Mesendoderm (in vitro differentiated cells): ENCODE measurements around the gene CDK2AP2. TPM values are rescaled to one million over a fixed set of nuclear protein-coding genes. Genes with fewer than 3 reads are reported as not detected.
"Not testable (repeated sequence)": the region's sequence is repeated elsewhere in the genome, so short reads cannot be mapped to it uniquely, and the experiment has no call there.

Source experiments
- DNase-seq: peaks from one replicate; pipeline ENCODE4 v3.0.0; 2013
- H2AK5ac ChIP-seq: 2 replicates; pipeline ENCODE4 v1.6.1; 2013; ENCODE audit warnings: low read length, inconsistent platforms
- H2BK120ac ChIP-seq: 2 replicates; pipeline ENCODE4 v1.6.1; 2013; ENCODE audit warnings: low read depth, mild to moderate bottlenecking, low read length, moderate library complexity, mixed read lengths
- H2BK15ac ChIP-seq: replicated peaks from 2 replicates; pipeline ENCODE4 v1.6.1; 2013; ENCODE audit warnings: low read depth, mild to moderate bottlenecking, moderate library complexity
- H2BK5ac ChIP-seq: 2 replicates; pipeline ENCODE4 v1.6.1; 2013; ENCODE audit warnings: low read length, inconsistent platforms
- H3K18ac ChIP-seq: 2 replicates; pipeline ENCODE4 v1.6.1; 2013; ENCODE audit warnings: mild to moderate bottlenecking, low read length, mixed read lengths
- H3K23ac ChIP-seq: one replicate; pipeline ENCODE4 v1.6.1; 2013; ENCODE audit warnings: low read length
- H3K27ac ChIP-seq: 2 replicates; pipeline ENCODE4 v1.5.1; 2013; ENCODE audit warnings: low read depth, mild to moderate bottlenecking, inconsistent platforms, low read length, moderate library complexity
- H3K27me3 ChIP-seq: 2 replicates; pipeline ENCODE4 v1.6.1; 2013; ENCODE audit warnings: low read length, control low read depth, mild to moderate bottlenecking, inconsistent platforms; ENCODE audit not compliant: insufficient read depth, poor library complexity
- H3K36me3 ChIP-seq: 2 replicates; pipeline ENCODE4 v1.6.1; 2013; ENCODE audit warnings: low read length, inconsistent platforms; ENCODE audit not compliant: control insufficient read depth, insufficient read depth
- H3K4ac ChIP-seq: one replicate; pipeline ENCODE4 v1.6.1; 2013; ENCODE audit warnings: low read depth, mild to moderate bottlenecking, low read length, moderate library complexity
- H3K4me1 ChIP-seq: 2 replicates; pipeline ENCODE4 v1.6.1; 2013; ENCODE audit warnings: low read depth, low read length, inconsistent platforms; ENCODE audit not compliant: control insufficient read depth
- H3K4me2 ChIP-seq: 2 replicates; pipeline ENCODE4 v1.6.1; 2013; ENCODE audit warnings: low read length
- H3K4me3 ChIP-seq: 2 replicates; pipeline ENCODE4 v1.5.1; 2013; ENCODE audit warnings: mild to moderate bottlenecking, low read length
- H3K56ac ChIP-seq: one replicate; pipeline ENCODE4 v1.6.1; 2013; ENCODE audit warnings: low read length
- H3K79me1 ChIP-seq: 2 replicates; pipeline ENCODE4 v1.6.1; 2013; ENCODE audit warnings: low read length, inconsistent platforms
- H3K79me2 ChIP-seq: 2 replicates; pipeline ENCODE4 v1.6.1; 2013; ENCODE audit warnings: mild to moderate bottlenecking, low read length; ENCODE audit not compliant: control insufficient read depth, insufficient read depth
- H3K9ac ChIP-seq: 2 replicates; pipeline ENCODE4 v1.6.1; 2013; ENCODE audit warnings: low read length, inconsistent platforms
- H4K5ac ChIP-seq: one replicate; pipeline ENCODE4 v1.6.1; 2013; ENCODE audit warnings: low read length
- H4K8ac ChIP-seq: one replicate; pipeline ENCODE4 v1.6.1; 2013; ENCODE audit warnings: low read depth, mild to moderate bottlenecking, control low read depth, low read length, moderate library complexity
- WGBS: extraction: QIAGEN DNeasy Blood & Tissue Kit; methylation state at CpG from one replicate; pipeline ENCODE4 v1.1.7; 2013; ENCODE audit warnings: low lambda C conversion rate, missing lambda C conversion rate; ENCODE audit not compliant: insufficient coverage; ENCODE audit errors: extremely low coverage; 5-methylcytosine and 5-hydroxymethylcytosine counted together
- polyA plus RNA-seq, 2 experiments: library from polyadenylated mRNA; stranded (reverse); fragments of 200-250 nt; gene quantifications; one replicate each; pipeline ENCODE4 v1.2.3, GENCODE V29; 2013

Gene CDK2AP2, protein sequence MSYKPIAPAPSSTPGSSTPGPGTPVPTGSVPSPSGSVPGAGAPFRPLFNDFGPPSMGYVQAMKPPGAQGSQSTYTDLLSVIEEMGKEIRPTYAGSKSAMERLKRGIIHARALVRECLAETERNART
- 46.8 TPM for polyA plus RNA-seq (2013, experiment 1 of 2)
- polyA plus RNA-seq (2013, experiment 2 of 2), result 48.6 TPM

DNA sequence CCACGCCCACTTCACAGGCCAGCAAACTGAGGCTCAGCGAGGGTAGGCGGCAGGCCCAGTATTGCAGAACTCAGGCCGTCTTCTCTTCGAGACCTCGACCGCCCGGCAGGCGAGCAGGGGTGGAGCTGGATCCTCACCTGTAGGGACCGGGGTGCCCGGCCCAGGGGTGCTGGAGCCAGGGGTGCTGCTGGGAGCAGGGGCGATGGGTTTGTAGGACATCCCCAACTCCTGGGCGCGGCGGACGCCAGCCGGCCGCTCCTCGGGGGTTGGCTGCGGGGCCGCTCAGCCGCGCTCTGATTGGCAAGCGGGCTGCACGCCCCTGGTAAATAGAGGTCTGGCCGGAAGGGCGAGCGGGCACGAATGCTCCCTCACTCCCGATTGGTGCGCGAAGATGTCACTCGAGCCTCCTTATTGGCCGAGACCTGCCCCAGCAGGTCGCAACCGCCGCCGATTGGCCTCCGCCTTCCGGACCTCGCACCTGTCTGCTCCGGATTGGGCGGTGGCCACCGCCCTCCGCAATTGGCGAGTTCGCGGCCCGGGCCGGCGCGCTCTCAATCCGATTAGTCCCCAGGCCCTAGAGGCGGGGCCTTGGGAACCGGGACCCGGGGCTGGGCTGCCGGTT is at the start of gene CDK2AP2:
TSS of gene CDK2AP2 (minus strand) at position 299 of the 622 bp plus-strand sequence. CDS start at position 219, 80 bp downstream.
- Histone ChIP-seq H3K18ac (peak within 1 kb of the TSS; percentile 62), H3K27ac (peak within 1 kb of the TSS; percentile 90), H3K56ac (peak within 1 kb of the TSS; percentile 98), H2BK120ac (no peak within 1 kb of the TSS), H4K5ac (no peak within 1 kb of the TSS), H3K27me3 (no peaks in the 10 kb centered on the region), H3K9ac (peak within 1 kb of the TSS; percentile 93), H3K4ac (no peak within 1 kb of the TSS), H3K79me2 (no peaks in the 10 kb centered on the region), H2BK5ac (no peak within 1 kb of the TSS), H3K4me3 (peak within 1 kb of the TSS; percentile 86), H3K4me2 (peak within 1 kb of the TSS; percentile 92), H3K36me3 (no peaks in the 10 kb centered on the region), H2AK5ac (no peak within 1 kb of the TSS), H3K23ac (peak within 1 kb of the TSS; percentile 80), H3K4me1 (peaks cover 10% of the 10 kb centered on the region), H2BK15ac (no peak within 1 kb of the TSS), H4K8ac (no peak within 1 kb of the TSS), H3K79me1 (peaks cover 13% of the 10 kb centered on the region)
- DNase-seq, result peak; percentile 100
- no CpG with 5 or more reads among the region's 57 CpGs for WGBS

DNA sequence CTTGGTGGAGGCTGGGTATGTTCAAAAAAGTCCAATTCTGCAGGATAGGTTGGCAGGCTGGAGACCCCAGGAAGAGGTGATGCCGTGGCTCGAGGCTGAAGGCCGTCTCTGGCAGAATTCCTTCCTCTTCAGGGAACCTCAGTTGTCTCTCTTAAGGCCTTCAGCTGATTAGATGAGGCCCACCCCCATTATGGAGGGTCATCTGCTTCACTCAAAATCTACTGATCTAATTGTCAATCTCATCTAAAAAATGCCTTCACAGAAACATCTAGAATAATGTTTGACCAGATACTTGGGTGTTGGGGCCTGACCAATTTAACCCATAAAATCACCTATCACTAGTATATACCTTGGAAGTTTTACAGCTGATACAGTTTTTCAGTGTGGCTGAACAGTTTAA is 48.3 kb upstream of the CDK2AP2 start:
- Histone ChIP-seq H3K79me1 (no peaks in the 10 kb centered on the region), H2AK5ac (no peak overlapping the region), H2BK5ac (no peak overlapping the region), H3K4me3 (no peak overlapping the region), H4K8ac (no peak overlapping the region), H2BK120ac (no peak overlapping the region), H3K23ac (no peak overlapping the region), H3K18ac (no peak overlapping the region), H3K27ac (no peak overlapping the region), H3K27me3 (no peaks in the 10 kb centered on the region), H3K56ac (no peak overlapping the region), H4K5ac (no peak overlapping the region), H3K9ac (no peak overlapping the region), H3K4me2 (no peak overlapping the region), H3K4ac (no peak overlapping the region), H3K79me2 (no peaks in the 10 kb centered on the region), H3K36me3 (no peaks in the 10 kb centered on the region), H2BK15ac (no peak overlapping the region), H3K4me1 (no peaks in the 10 kb centered on the region)
- WGBS, result no CpG with 5 or more reads among the region's 3 CpGs
- DNase-seq, result no peak

DNA sequence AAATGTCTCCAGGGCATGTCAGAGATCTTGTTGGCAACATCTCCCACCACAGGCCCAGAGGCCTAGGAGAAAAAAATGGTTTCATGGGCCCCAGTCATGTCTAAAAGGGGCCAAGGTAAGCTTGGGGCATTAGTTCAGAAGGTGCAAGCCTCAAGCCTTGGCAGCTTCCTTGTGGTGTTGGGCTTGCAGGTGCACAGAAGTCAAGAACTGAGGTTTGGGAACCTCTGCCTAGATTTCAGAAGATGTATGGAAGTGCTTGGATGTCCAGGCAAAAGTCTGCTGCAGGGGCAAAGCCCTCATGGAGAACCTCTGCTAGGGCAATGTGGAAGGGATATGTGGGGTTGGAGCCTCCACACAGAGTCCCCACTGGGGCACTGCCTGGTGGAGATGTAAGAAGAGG is 43.7 kb upstream of the CDK2AP2 start:
- H4K5ac ChIP-seq, H3K18ac ChIP-seq, H3K27me3 ChIP-seq, H3K4me3 ChIP-seq, H3K9ac ChIP-seq, H2BK15ac ChIP-seq, H3K23ac ChIP-seq, H3K4ac ChIP-seq, H3K27ac ChIP-seq, H4K8ac ChIP-seq, H3K4me2 ChIP-seq, H3K4me1 ChIP-seq, H2AK5ac ChIP-seq, H3K56ac ChIP-seq, DNase-seq, H3K36me3 ChIP-seq, H2BK120ac ChIP-seq, H2BK5ac ChIP-seq, H3K79me2 ChIP-seq, H3K79me1 ChIP-seq: not testable (repeated sequence)

DNA sequence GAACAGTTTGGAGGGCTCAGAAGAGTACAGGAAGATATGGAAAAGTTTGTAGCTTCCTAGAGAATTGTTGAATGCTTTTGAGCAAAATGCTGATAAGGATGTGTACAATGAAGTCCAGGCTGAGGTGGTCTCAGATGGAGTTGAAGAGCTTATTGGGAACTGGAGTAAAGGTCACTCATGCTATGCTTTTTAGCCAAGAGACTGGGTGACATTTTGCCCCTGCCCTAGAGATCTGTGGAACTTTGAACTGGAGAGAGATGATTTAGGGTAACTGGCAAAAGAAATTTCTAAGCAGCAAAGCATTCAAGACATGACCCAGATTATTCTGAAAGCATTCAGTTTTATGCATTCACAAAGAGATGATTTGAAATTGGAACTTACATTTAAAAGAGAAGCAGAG is 43.2 kb upstream of the CDK2AP2 start:
- no peak overlapping the region for H3K4ac ChIP-seq
- no peaks in the 10 kb centered on the region for H3K36me3 ChIP-seq

DNA sequence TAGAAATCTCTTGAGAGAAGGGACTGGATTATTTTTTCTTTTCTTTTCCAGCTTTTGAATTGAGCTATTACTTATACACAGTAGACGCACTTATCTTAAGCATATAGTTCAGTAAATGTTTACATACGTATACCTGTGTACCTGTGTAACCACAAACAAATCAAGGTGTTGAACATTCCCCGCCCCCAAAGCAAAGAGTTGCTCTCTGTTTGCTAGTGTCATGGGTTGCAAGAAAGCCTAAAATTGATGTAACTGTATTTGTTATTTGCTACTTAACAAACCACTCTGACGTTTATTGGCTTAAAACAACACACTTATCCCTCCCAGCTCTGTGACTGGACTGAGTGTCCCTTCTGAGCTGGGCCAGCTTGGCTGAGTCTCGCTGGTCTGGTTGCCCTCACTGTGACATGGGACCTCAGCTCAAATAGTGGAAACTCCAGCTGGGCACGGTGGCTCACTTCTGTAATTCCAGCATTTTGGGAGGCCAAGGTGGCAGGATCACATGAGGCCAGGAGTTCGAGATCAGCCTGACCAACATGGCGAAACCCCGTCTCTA is 40.7 kb upstream of the CDK2AP2 start:
- Histone ChIP-seq H3K23ac (no peak overlapping the region), H3K4ac (no peak overlapping the region), H2AK5ac (no peak overlapping the region), H3K4me3 (no peak overlapping the region), H4K5ac (no peak overlapping the region), H2BK120ac (no peak overlapping the region), H3K36me3 (no peaks in the 10 kb centered on the region), H3K79me2 (no peaks in the 10 kb centered on the region), H2BK15ac (no peak overlapping the region), H3K4me2 (no peak overlapping the region), H3K27ac (no peak overlapping the region), H3K18ac (no peak overlapping the region), H3K79me1 (no peaks in the 10 kb centered on the region), H3K9ac (no peak overlapping the region), H3K56ac (no peak overlapping the region), H3K27me3 (no peaks in the 10 kb centered on the region), H2BK5ac (no peak overlapping the region), H3K4me1 (no peaks in the 10 kb centered on the region), H4K8ac (no peak overlapping the region)
- no CpG with 5 or more reads among the region's 9 CpGs for WGBS
- no peak for DNase-seq

More for the DNA sequence above, 43.2 kb upstream of the CDK2AP2 start:
- H3K79me2 ChIP-seq, result no peaks in the 10 kb centered on the region
- H2BK5ac ChIP-seq, result no peak overlapping the region
- no peaks in the 10 kb centered on the region for H3K4me1 ChIP-seq
- no peak overlapping the region for H3K18ac ChIP-seq
- H4K8ac ChIP-seq, result no peak overlapping the region
- no peak overlapping the region for H2BK15ac ChIP-seq
- H3K9ac ChIP-seq, result no peak overlapping the region
- H2BK120ac ChIP-seq, result no peak overlapping the region
- H3K56ac ChIP-seq, result no peak overlapping the region
- H3K4me2 ChIP-seq, result no peak overlapping the region
- H4K5ac ChIP-seq, result no peak overlapping the region
- H2AK5ac ChIP-seq, result no peak overlapping the region
- H3K27ac ChIP-seq, result no peak overlapping the region
- no peak for DNase-seq
- H3K79me1 ChIP-seq, result no peaks in the 10 kb centered on the region
- H3K27me3 ChIP-seq, result no peaks in the 10 kb centered on the region
- no peak overlapping the region for H3K23ac ChIP-seq
- no peak overlapping the region for H3K4me3 ChIP-seq

DNA sequence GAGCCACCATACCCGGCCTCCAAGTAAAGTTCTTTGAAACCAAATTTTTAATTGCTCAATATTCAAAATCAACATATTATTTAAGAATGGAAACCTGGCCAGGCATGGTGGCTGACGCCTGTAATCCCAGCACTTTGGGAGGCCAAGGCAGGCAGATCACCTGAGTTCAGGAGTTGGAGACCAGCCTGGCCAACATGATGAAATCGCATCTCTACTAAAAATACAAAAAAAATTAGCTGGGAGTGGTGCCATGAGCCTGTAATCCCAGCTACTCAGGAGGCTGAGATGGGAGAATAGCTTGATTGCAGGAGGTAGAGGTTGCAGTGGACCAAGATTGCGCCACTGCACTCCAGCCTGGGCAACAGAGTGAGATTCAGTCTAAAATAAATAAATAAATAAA is 40.1 kb upstream of the CDK2AP2 start:
- H3K4me1 ChIP-seq, H4K5ac ChIP-seq, H2BK15ac ChIP-seq, H3K18ac ChIP-seq, H3K4me3 ChIP-seq, H2AK5ac ChIP-seq, H2BK5ac ChIP-seq, H3K23ac ChIP-seq, H4K8ac ChIP-seq, H3K36me3 ChIP-seq, H3K4ac ChIP-seq, H3K79me1 ChIP-seq, H3K79me2 ChIP-seq, DNase-seq, H3K56ac ChIP-seq, H3K4me2 ChIP-seq, H3K27ac ChIP-seq, H2BK120ac ChIP-seq, H3K27me3 ChIP-seq, H3K9ac ChIP-seq: not testable (repeated sequence)
- no CpG with 5 or more reads among the region's 4 CpGs for WGBS
